ENCODE measurements around the gene GPS1.

GPS1 gene

GRCh38 chr17:82051776-82052637, at the start of gene GPS1, which contains the start of gene RFNG:
TSS of gene GPS1 (plus strand) at chr17:82051898. CDS start at chr17:82051932, 34 bp downstream.
TSS of gene RFNG (minus strand) at chr17:82051811. CDS start at chr17:82051766, 45 bp downstream.
- DNase-seq (ENCODE audit: low spot score) = peak; percentile 75

DNA sequence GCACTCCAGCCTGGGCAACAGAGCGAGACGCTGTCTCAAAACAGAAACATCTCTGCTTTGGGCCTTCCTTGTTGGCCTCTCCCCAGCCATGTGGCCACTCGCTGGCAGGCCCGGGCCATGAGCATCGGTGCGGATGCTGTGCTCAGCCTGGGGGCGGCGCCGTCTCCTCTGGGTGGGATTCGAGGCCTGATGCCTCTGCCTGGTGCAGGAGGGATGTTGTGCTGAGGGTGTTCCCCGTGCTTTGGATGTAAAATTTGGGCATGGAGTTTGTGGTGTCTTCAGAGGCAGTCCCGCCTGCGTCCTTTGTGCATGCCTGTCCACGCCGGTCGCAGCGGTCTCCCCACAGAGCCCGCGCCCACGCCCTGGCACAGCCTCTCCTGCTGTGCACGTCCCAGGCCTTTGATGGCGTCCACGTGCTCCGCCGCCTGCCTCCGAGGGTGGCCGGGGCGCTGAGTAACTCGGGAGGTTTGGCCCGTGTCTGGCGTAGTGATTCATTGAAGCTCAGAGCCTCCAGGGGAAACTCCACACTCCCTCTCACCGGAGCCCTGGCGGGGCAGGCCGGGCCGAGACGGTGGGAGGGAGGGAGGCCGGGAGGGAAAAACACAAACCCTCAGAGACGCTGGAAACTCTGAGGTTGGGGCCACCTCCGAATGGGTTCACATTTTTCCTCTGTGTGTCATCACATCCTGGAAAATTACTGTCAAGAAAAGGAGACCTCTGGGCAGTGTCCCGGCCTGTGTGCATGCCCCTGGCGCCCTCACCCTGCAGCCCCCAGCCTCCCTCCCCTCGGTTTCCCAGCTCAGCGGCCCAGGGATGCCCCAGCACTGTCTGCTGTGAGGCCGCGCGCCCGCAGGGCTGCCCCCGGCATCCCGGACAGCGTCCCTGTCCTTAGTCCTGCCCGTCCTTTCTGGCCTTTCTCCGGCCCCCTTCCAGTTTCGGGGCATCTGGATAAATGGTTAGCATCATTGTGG, 48.0 kb upstream of the GPS1 start:
- DNase-seq (ENCODE audit: low spot score) = no peak

DNA sequence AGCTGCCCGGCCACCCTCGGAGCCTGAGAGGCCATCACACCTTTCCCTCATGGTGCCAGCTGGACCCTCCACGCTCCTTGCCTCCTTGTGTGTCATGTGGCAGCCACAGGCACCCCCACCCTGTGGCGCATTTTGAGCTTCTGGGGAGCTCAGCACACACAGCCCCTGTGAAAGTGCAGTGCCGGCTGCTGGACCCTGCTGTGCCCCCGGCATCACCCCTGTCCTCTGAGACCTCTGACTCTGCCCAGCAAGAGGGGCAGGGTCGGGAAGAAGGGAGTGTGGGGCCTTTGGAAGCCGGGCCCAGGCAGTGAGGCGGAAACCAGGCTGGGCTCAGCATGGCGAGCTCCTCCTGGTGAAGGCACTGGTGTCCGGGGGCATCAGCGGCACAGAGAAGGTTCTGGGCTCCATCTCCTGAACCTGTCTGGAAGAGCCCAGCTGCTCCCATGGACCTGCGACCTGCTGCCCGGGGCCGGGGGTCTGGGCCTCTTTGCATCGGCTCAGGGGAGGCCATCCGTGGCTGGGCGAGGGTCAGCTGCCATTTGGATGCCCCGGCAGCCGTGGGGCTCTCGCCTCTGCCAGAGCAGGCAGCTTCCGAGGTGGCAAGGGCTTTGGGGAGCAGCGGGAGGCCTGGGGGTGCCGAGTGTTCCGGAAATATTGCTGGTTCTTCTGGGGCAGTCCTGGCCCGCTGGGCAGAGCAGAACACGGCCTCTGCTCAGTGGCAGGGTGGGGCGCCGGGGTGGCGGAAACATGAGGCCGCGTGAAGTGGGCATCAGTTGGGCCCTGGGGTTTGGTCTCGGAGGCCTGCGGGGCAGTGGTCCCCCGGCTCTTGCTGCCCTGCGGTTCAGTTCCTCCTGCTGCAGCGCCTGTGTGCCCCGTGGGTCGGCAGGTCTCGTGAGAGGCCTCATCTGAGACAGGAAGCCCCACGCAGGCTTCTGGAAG, 46.9 kb upstream of the GPS1 start:
- no peak for DNase-seq (ENCODE audit: low spot score)

DNA sequence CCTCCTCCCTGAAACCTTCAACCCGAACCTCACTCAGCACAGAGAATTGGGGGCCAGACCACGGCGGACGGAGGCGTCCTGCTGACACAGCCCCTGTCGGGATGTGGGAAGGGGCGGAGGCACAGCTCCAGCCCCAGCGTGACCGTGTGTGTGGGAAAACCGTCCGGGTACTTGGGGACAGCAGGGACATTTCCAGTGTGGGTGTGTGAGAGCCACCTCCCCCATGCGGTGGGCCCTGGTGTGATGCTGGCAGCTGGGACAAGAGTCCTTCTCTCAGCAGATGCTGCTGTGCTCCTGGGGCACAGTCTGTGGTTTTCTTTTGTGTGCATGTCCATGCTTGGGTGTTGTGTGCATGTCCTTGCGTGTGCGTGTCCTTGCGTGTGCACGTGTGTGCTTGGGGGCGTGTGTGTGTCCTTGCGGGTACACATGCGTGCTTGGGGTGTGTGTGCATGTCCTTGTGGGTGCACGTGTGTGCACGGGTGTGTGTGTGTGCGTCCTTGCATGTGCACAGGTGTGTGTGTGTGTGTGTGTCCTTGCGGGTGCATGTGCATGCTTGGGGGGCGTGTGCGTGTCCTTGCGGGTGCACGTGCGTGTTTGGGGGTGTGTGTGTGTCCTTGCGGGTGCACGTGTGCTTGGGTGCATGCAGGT, 45.9 kb upstream of the GPS1 start:
- no peak for DNase-seq (ENCODE audit: low spot score)

DNA sequence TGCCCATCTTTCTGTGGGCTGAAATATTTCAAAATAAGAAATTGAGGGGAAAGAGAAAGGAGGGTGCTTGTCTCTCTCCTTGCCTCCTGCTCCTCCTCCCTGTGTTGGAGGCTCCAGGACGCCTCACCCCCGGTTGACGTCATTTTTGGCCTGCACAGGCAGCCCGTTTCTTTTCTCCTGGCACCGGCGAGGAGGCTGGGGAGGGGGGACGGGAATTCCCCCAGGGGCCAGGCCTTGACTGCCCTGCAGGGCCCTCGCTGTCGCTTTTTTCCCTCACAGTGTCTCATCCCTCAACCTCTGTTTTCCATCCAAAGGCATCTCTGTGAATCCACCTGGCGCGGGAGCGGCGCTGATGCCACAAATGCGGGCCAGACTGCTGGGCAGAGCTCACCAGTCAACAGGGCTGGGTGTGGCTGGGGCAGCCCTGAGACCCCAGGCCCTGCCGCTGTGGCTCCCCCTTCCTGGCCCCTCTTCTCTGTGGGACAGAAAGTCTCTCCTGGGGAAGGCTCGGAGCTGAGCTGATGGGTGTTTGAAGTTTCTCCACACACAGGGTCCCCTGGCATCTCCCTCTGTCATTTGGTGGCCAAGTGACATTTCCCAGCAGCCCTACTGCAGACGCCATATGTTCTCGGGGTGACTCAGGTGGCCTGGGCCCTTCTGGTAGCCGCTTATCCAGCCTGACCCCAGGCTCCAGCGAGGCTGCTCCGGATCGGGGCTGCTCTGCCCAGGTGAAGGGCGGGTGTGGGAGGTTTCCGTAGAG, 45.0 kb upstream of the GPS1 start:
- no peak for DNase-seq (ENCODE audit: low spot score)

DNA sequence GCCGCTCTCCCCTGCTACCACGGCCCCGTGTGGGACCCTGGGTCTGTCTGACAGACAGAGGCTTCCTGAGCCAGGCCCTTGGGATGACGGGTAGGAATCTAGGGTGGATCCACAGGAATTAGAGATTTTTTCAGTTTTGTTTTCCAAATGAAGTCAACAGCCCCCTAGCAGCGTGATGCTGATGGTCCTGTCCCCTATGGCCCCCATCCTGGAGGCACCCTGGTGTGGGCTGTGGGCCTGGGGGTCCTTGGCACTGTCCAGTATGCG, 44.5 kb upstream of the GPS1 start:
- DNase-seq (ENCODE audit: low spot score) = no peak

DNA sequence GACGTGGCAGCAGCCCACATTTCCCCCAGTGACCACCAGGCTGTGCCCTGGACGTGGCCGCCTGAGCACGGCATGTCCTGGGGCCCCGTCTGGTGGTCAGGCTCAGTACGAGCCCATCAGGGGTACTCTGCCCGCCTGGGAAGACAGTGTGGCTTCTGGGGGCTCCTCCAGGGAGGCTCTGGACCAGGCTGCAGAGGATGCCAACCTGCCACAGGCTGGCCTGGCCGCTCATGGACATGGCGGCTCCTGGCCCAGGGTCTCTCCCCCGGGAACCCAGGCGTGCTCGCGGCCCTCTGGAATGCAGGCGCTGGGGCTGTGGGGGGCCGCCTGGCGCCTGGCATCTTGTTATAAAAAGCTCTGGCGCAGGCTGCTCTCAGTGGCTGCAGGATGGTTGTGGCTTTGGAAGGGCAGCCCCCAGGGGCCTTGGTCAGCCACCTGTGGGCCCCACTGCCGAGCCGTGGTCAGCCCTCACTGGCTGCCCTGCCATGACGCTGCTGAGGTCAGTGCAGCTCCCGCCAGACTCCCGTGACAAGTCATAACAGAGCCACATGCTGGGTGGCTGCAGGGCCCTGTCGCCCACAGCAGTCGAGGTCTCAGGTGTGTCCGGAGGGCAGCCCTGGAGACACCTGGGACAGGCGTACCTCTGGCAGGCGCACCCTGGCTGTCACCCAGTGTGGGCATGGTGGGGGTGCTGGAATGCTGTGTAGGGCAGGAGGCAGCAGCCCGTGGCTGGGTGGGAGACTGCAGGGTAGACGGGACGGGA, 44.0 kb upstream of the GPS1 start:
- DNase-seq (ENCODE audit: low spot score) = no peak

DNA sequence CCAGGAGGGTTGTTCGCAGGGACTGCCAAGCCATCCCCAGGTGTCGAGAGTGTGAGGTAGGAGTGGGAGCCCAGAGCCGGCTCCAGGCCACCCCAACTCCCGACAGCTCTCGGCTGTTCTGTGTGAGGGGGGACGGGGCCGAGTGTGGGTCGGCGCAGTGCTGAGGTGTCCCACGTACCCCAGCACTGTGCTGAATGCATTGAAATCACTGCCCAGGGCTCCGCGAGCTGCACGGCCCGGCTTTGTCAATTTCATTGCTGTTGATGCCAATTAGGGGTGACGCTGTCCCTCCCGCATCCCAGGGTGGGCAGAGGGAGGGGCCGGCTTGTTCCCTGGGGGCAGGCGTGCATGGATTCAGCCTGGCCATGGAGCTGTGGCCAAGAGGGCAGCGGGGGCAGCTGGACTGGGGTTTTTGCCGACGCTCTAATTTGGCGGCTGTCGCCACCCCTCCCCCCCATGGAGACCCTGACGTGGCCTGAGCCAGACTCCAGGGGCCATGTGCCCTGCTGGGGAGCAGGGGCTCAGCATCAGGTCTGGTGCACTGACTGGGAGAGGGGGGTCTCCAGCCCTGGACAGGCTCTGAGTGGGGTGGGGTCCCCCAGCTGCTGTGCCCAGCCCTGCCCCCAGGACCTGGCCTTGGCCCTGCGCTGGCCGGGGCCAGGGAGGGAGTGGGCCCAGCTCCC, 43.3 kb upstream of the GPS1 start:
- DNase-seq (ENCODE audit: low spot score) = no peak

DNA sequence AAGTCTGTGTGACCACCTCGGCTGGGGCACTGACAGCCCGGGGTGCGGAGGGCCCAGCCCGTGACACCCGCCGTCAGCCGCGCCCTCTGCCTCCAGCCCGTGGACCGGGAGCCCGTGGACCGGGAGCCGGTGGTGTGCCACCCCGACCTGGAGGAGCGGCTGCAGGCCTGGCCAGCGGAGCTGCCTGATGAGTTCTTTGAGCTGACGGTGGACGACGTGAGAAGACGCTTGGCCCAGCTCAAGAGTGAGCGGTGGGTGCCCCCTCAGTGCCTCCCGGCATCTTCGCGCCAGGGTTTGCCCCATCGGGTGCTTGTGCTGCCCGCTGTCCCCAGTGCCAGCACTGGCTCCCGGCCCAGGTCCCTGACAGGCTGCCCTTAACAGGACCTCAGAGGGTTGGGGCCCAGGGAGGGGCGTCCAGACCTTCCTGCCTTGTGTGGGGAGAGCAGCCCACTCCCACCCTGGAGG, 42.7 kb upstream of the GPS1 start:
- no peak for DNase-seq (ENCODE audit: low spot score)

DNA sequence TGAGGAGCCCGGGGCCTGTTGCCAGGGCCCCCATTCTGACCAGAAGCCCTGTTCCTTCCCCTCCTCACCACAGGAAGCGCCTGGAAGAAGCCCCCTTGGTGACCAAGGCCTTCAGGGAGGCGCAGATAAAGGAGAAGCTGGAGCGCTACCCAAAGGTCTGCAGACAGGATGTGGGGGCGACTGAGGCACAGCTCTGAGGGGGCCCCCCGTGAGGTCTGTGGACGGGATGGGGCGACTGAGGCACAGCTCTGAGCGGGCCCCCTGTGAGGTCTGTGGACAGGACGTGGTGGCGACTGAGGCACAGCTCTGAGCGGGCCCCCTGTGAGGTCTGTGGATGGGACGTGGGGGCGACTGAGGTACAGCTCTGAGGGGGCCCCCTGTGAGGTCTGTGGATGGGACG, 42.3 kb upstream of the GPS1 start:
- no peak for DNase-seq (ENCODE audit: low spot score)

DNA sequence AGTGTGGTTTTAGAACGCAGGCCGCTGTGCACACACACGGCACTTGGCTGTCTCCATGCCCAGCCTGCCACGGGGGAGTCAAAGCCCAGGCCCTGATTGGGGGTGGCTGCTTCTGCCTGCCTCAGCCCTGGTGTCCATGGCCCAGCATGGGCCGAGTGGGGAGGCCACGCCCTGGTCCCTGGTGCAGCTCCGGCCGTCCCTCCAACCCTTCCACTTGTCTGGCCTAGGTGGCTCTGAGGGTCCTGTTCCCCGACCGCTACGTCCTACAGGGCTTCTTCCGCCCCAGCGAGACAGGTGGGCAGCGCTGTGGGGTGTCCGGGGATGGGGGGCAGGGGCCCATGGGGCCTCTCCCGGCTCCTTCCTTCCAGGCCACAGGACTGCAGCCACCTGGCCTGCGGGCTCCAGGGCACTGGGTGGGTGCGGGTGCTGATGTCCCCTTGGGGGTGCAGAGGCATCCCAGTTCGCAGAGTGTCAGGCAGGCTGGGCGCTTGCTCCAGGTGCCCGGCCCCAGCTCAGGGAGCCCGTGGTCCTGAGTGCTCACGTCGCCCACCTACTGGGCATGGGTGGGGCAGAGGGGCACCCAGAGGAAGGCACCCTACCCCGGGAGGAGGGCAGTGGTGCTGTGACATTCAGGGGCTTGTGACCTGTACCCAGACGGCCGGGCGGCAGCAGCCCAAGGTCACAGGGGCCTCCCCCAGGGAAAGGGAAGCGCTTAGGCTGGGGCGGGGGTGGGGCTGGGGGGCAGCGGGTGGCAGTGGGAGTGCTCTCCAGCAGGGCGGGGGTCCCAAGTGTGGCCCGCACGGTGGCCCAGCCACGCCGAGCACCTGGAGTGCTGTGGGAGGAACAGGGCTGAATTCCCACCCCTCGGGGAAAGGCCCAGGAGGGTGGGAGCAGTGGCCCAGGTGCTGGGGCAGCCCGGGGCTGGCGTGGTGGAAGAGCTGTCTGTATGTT, 40.8 kb upstream of the GPS1 start:
- DNase-seq (ENCODE audit: low spot score) = no peak

- DNase-seq (ENCODE audit: low spot score) = no peak
Observed at GRCh38 chr17:82011617-82012187, 40.0 kb upstream of the GPS1 start.

DNA sequence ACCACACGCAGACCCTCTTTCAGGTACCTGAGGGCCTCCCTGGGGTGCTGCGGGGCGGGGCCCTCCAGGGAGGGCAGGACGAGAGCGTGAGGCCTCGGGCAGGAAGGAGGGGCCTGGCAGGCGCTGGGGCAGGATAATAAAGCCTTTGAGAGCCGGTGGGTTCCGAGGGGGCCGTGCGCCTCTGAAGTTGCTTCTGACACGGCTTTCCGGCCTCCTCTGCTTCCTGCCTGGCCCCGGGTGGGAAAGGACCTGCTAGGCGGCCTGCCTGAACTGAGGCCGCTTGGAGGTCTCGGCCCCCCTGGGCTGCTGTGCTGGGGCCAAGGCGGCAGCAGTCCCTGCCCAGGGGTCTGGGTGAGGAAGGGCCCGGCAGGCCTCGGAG, 39.4 kb upstream of the GPS1 start:
- DNase-seq (ENCODE audit: low spot score) = no peak

- DNase-seq (ENCODE audit: low spot score) = no peak
Observed at GRCh38 chr17:82012640-82013295, 38.9 kb upstream of the GPS1 start.

- DNase-seq (ENCODE audit: low spot score) = no peak
Observed at GRCh38 chr17:82013341-82013740, 38.4 kb upstream of the GPS1 start.

GRCh38 chr17:82013772-82014321, 37.9 kb upstream of the GPS1 start:
- no peak for DNase-seq (ENCODE audit: low spot score)

DNA sequence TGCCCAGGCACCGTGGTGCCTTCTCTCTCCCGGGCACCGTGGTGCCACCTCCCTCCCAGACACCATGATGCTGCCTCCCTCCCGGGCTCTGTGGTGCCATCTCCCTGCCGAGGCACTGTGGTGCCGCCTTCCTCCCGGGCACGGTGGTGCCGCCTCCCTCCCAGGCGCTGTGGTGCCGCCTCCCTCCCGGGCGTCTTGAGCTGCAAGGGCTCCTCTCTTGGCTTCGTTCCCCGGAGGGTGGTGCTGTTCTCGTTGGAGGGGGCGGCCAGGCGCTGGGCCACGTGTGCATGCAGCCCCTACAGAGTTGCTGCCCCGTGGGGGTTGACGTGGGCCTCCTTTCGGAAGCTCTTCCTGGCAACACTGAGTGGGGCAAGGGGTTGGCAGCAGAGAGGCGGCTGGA, 37.3 kb upstream of the GPS1 start:
- no peak for DNase-seq (ENCODE audit: low spot score)
